IMR-90 (cell line): ENCODE measurements around the gene YTHDC2.

Experiments
- NFE2L2 ChIP-seq: fragments of 150-350 bp; IDR thresholded peaks from 2 replicates; pipeline ENCODE4 v1.6.1; 2016; ENCODE audit warnings: low read depth, mild to moderate bottlenecking, low read length
- POLR2A ChIP-seq: IDR thresholded peaks from 2 replicates; pipeline ENCODE4 v1.6.1; 2012; ENCODE audit warnings: mild to moderate bottlenecking, low read depth, low read length
- SMC3 ChIP-seq: fragments of 150-350 bp; IDR thresholded peaks from 2 replicates; pipeline ENCODE4 v1.6.1; 2016; ENCODE audit warnings: low read depth, mild to moderate bottlenecking, antibody characterized with exemption, low read length, moderate library complexity
- TF ChIP-seq, protein P1 (sequence below): conservative IDR thresholded peaks from 2 replicates; pipeline ENCODE4 v1.5.1; 2012; ENCODE audit warnings: mild to moderate bottlenecking, low read depth, low read length, improper control_type of control experiment
- TF ChIP-seq, protein P2 (sequence below): fragments of 150-350 bp; IDR thresholded peaks from 2 replicates; pipeline ENCODE4 v1.6.1; 2016; ENCODE audit warnings: low read depth, mild to moderate bottlenecking, low read length, moderate library complexity, borderline replicate concordance

DNA sequence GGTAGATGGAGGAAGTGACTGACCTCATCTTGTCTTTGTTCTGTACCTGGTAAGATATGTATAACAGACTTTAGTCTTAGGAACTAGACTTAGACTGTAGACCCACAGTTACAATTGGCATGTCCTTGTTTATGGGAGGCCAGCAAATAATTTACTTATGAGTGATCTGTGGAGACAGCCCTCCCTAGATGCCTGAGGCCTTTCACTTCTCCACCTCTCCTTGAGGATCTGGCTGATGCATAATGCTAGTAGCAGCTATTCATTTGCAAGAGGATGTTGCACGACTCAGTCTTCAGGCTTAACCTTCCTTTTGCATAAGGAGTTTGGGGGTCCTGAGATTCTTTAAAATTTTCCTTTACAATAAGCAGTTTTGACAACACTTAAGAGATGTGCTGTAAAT lies 100.7 kb downstream of the YTHDC2 start:
- TF ChIP-seq, protein P1, sequence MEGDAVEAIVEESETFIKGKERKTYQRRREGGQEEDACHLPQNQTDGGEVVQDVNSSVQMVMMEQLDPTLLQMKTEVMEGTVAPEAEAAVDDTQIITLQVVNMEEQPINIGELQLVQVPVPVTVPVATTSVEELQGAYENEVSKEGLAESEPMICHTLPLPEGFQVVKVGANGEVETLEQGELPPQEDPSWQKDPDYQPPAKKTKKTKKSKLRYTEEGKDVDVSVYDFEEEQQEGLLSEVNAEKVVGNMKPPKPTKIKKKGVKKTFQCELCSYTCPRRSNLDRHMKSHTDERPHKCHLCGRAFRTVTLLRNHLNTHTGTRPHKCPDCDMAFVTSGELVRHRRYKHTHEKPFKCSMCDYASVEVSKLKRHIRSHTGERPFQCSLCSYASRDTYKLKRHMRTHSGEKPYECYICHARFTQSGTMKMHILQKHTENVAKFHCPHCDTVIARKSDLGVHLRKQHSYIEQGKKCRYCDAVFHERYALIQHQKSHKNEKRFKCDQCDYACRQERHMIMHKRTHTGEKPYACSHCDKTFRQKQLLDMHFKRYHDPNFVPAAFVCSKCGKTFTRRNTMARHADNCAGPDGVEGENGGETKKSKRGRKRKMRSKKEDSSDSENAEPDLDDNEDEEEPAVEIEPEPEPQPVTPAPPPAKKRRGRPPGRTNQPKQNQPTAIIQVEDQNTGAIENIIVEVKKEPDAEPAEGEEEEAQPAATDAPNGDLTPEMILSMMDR = no peak
- no peak for TF ChIP-seq SMC3
- no peak for TF ChIP-seq NFE2L2
- TF ChIP-seq, protein P2, sequence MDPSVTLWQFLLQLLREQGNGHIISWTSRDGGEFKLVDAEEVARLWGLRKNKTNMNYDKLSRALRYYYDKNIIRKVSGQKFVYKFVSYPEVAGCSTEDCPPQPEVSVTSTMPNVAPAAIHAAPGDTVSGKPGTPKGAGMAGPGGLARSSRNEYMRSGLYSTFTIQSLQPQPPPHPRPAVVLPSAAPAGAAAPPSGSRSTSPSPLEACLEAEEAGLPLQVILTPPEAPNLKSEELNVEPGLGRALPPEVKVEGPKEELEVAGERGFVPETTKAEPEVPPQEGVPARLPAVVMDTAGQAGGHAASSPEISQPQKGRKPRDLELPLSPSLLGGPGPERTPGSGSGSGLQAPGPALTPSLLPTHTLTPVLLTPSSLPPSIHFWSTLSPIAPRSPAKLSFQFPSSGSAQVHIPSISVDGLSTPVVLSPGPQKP = no peak
- TF ChIP-seq POLR2A = no peak
